Activated CD8-positive, alpha-beta memory T cell treated with anti-CD3 and anti-CD28 coated beads, Interleukin-2, amount 50 U/mL, for 24 hours (primary cell): Measurements from ENCODE around the gene UBQLN1.
"Not testable (repeated sequence)": the region's sequence is repeated elsewhere in the genome, so short reads cannot be mapped to it uniquely, and the experiment has no call there.

Source experiments
- DNase-seq: peaks from one replicate; pipeline ENCODE4 v3.0.0-alpha.2; 2020; ENCODE audit errors: extremely low read depth

The UBQLN1 gene

DNA sequence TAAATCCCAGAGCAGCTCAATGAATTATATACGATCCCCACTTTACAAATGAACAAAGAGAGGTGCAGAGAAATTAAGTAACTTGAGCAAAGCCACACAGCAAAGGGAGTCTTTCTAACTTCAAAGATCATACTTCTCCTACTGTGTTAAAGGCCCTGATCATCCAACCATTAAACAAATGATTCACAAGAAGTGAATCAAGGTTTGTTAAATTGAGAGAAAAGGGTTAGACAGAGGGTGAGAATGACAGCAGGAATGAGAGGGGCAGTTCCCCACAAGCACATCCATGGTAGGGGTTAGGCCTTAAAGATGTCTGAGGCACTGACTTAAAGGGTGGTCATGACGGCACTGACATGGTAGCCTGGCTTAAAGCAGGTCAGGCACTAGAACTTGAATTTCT lies 74.1 kb downstream of the UBQLN1 start:
- DNase-seq, result no peak

- no peak for DNase-seq
Measured at GRCh38 chr9:83633255-83633654, 74.5 kb downstream of the UBQLN1 start.

DNA sequence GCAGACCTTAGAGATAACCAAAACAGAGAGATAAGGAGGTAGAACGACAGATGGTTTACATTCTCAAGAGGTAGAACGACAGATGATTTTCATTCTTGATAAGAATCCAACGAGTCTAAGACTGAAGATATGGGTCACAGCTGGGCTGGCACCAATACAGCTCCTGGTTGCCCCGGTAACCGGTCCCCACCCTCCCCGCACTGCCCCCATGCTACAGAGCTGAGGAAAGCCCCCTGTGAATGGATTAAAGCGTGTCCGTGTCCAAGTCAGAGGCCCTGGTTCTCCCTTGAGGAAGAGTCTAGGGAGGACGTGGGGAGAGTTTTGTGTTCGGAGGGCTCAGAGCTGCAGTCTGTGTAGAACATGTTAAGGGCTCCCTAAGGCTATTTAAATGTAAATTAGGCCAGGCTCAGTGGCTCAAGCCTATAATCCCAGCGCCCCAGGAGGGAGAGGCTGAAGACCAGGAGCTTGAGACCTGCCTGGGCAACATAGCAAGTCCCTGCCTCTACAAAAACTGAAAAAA lies 76.8 kb downstream of the UBQLN1 start:
- no peak for DNase-seq

- no peak for DNase-seq
Measured at GRCh38 chr9:83629433-83630104, 78.2 kb downstream of the UBQLN1 start.

DNA sequence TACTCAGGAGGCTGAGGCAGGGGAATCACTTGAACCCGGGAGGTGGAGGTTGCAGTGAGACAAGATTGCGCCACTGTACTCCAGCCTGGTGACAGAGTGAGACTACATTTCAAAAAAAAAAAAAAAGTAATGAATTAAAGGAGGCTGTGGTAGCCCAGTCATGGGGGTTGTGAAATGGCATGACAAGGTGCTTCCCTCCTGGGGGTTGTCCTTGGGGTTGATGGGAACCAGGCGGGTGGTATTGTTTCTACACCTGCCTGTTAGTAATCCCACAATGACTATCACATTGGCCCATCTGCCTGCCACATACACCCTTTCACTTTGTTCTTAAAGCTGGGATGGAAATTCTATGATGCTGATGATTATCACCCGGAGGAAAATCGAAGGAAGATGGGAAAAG lies 79.2 kb downstream of the UBQLN1 start:
- no peak for DNase-seq

GRCh38 chr9:83625178-83625577 lies 82.6 kb downstream of the UBQLN1 start:
- DNase-seq, result no peak

- no peak for DNase-seq
Measured at GRCh38 chr9:83623679-83624076, 84.1 kb downstream of the UBQLN1 start.

DNA sequence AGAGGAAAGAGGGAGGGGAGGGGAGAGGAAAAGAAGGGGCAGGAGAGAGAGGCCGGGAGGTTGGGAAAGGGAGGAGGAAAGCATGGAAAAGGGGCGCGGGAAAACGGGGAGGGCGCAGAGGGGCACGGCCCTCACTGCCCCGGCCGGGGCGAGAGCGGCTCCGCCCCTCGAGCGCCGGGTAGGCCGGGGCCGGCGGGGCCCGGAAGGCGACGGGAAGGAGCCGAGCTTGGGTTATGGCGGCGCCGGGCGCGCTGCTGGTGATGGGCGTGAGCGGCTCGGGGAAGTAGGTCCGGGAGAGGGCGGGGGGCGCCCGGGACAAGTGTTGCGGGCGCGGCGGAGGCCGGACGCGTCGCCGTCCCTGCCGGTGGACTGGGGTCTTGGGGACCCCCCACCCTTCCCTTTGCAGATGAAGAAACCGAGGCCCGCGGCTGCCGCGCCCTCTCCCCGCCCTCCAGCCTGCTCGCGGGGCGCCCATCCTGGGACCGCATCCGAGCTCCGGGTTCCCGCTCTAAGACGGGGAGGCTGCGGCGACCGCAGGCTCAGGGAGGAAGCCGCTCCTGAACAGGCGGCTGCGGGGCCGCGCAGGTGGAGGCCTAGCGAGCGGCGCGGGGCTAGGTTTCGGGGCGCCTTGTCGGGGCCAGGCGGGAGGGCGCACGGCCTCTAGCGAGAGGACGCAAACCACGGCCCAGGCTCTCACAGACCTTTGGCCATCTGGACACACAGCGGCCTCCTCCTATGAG lies 84.6 kb downstream of the UBQLN1 start, which contains the start of gene IDNK:
Gene IDNK, plus strand, starts transcription at position 205 of the 740 bp plus-strand sequence. Its CDS starts 29 bp downstream, at position 234.
- no peak for DNase-seq

DNA sequence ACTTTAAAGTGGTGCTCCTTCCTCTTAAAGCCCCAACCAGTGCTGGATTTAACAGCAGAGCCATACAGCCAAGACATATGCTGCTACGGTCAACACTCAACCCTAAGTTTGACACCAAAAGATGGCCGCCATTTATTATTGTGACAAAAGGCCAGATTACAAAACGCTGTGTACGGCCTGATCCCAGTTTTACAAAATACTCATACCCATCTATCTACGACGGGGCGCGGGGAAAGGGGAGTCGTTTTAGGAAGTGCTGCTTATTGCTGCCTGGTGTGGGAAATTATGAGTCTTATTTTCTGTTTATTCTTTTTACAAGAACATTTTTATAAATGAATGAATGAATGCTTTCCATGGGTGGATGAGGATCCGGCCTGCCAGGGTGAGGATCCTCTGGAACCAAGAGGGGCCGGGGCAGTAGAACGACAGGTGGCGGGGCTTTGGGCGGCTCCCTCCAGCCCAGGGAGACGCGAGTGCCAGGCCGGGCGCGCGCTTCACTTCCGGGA lies 85.3 kb downstream of the UBQLN1 start:
- DNase-seq, result no peak

DNA sequence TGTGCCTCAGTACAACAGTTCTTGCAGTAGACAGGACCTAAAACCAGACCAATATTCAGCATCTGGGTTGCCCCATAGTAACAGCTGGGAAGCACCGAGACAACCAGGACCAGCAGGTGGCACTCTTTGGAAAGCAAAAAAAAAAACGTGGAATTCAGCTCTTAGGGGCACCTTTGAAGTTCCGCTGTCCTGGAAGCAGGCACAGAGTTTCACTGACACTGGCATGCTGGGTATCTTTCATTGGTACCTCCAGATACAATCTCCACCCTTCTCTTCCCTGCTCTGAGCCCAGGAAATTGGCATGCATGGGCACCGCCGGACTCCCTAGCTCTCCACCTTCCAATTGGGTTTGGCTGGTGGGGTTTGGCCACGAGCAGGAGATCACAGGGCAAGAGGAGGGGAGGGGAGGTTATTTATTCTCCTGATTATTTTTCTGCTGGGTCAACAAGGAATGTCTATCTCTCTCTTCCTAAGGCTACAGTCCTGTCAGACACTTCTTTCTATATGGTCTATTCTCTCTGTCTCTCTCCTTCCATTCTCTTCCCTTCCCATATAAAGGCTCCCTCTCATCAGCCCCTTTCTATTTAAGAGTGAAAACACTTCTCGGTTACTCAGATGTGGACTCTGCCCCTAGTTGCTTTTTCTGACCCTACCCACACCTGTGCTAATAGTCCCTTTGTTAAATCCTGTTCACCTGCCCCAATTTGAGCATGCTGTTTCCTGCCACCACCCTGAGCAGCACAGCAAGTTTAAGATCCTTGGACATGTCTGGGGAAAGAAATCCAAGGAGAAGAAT lies 86.7 kb downstream of the UBQLN1 start:
- no peak for DNase-seq

DNA sequence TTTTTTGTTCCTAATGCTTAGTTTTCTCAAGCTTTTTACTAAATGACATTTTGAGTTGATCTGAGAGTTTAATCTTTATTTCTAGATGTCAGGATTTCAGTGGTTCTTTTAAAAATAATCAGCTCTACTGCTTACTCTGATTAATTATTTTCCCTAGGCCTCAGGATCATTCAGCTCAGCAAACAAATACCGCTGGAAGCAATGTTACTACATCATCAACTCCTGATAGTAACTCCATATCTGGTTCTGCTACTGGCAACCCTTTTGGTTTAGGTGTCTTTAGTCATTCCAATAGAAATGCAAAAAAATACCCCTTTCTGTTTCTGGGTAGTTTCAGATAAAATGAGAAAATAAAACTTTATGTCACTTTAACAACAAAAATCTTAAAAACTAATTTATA lies 90.5 kb downstream of the UBQLN1 start:
- no peak for DNase-seq

DNA sequence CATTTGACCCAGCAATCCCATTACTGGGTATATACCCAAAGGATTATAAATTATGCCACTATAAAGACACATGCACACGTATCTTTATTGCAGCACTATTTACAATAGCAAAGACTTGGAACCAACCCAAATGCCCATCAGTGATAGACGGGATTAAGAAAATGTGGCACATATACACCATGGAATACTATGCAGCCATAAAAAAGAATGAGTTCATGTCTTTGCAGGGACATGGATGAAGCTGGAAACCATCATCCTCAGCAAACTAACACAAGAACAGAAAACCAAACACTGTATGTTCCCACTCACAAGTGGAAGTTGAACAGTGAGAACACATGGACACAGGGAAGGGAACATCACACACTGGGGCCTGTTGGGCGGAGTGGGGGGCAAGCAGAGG lies 94.5 kb downstream of the UBQLN1 start:
- not testable (repeated sequence) for DNase-seq
